ENCODE data around the gene GP5. TPM values are rescaled to one million over a fixed set of nuclear protein-coding genes. Genes with fewer than 3 reads are reported as not detected.

Gene GP5
- total RNA-seq, 1 experiment from 2014 or later: not detected

DNA sequence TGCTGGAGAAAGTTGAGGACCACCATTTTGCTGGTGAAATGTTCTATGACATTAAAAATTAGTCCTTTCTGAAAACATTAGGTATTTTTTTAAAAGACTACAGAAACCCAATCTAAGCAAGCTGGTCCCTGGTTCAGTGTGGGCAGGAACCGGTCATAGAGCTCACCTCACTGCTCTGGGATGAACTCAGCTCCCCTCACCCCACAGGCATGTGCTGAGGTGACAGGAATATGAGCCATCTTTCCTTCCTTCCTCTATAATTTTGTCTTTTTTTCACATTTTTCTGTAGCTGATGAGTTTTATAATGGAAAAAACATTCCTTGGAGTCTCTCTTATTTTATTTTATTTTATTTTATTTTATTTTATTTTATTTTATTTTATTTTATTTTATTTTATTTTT is 21.4 kb downstream of the GP5 start:
- Histone ChIP-seq H3K4me1 (ENCODE audit: insufficient read depth, low read length) (no peaks in the 10 kb centered on the region; the same call in 1 of the 2 replicates), H3K9me3 (ENCODE audit: control insufficient read depth, low read depth, low read length) (no peaks in the 10 kb centered on the region), H3K4me2 (ENCODE audit: insufficient read depth, insufficient read length, low read length) (no peak overlapping the region), H2BK120ac (ENCODE audit: low read depth, low read length, poor library complexity, severe bottlenecking) (no peak overlapping the region), H2BK5ac (ENCODE audit: insufficient read length, low read length) (no peak overlapping the region), H3K9ac (ENCODE audit: extremely low read depth, insufficient read length, low read length) (no peak overlapping the region), H4K8ac (replicated peaks; ENCODE audit: insufficient read length, low read depth, low read length) (no peak overlapping the region), H4K20me1 (ENCODE audit: control insufficient read depth, insufficient read depth, insufficient read length) (no peaks in the 10 kb centered on the region), H4K91ac (ENCODE audit: insufficient read length, low read depth, low read length) (no peak overlapping the region), H3K79me1 (ENCODE audit: insufficient read depth, low read depth, low read length, poor library complexity, severe bottlenecking) (no peaks in the 10 kb centered on the region), H3K27ac (ENCODE audit: insufficient read length, low read depth, low read length) (no peak overlapping the region), H2BK12ac (ENCODE audit: insufficient read length, low read depth, low read length) (no peak overlapping the region), H3K14ac (ENCODE audit: insufficient read depth, low read length) (no peak overlapping the region), H2BK20ac (ENCODE audit: low read depth, low read length, poor library complexity, severe bottlenecking) (no peak overlapping the region), H2AFZ (ENCODE audit: low read length) (no peak overlapping the region), H2AK5ac (ENCODE audit: insufficient read length, low read length) (no peak overlapping the region), H4K5ac (ENCODE audit: insufficient read length, low read depth, low read length) (no peak overlapping the region), H3T11ph (ENCODE audit: low read length) (no peak overlapping the region), H2BK15ac (ENCODE audit: low read depth, low read length) (no peak overlapping the region), H3K79me2 (ENCODE audit: insufficient read depth, low read length) (no peaks in the 10 kb centered on the region), H3K18ac (ENCODE audit: insufficient read length, low read depth, low read length) (no peak overlapping the region), H3K4ac (ENCODE audit: low read depth, low read length) (no peak overlapping the region), H3K56ac (ENCODE audit: insufficient read length, low read depth, low read length) (no peak overlapping the region), H3K23ac (ENCODE audit: insufficient read length, low read depth, low read length) (no peak overlapping the region), H3K27me3 (ENCODE audit: insufficient read depth, low read length) (no peaks in the 10 kb centered on the region), H3K23me2 (ENCODE audit: insufficient read length, low read depth, low read length, poor library complexity, severe bottlenecking) (no peaks in the 10 kb centered on the region)
- Mint-ChIP-seq H3K4me1 (peaks cover 30 to 54% of the 10 kb centered on the region in 2 experiments), H3K36me3 (ENCODE audit: insufficient read depth in 1 of 3, low read depth in 3 of 3) (no peaks in the 10 kb centered on the region), H3K9me3 (no peaks in the 10 kb centered on the region), H3K4me3 (no peak overlapping the region), H3K27me3 (ENCODE audit: low read depth) (peaks cover 5% of the 10 kb centered on the region), H3K27ac (no peak overlapping the region)
- WGBS (ENCODE audit: extremely low coverage, insufficient read length, low lambda C conversion rate): no CpG with 5 or more reads among the region's 1 CpG
- TF ChIP-seq, protein P1, sequence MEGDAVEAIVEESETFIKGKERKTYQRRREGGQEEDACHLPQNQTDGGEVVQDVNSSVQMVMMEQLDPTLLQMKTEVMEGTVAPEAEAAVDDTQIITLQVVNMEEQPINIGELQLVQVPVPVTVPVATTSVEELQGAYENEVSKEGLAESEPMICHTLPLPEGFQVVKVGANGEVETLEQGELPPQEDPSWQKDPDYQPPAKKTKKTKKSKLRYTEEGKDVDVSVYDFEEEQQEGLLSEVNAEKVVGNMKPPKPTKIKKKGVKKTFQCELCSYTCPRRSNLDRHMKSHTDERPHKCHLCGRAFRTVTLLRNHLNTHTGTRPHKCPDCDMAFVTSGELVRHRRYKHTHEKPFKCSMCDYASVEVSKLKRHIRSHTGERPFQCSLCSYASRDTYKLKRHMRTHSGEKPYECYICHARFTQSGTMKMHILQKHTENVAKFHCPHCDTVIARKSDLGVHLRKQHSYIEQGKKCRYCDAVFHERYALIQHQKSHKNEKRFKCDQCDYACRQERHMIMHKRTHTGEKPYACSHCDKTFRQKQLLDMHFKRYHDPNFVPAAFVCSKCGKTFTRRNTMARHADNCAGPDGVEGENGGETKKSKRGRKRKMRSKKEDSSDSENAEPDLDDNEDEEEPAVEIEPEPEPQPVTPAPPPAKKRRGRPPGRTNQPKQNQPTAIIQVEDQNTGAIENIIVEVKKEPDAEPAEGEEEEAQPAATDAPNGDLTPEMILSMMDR (conservative IDR thresholded peaks at IDR 0.05): no peak
- no peak for DNase-seq

All from H9 (cell line).